ENCODE results near the gene PLXNA3. TPM values are rescaled to one million over a fixed set of nuclear protein-coding genes. Genes with fewer than 3 reads are reported as not detected.

PLXNA3 gene
- total and polyA plus RNA-seq, 8 donors = 2.3 to 296 (median 13.9) TPM

GRCh38 chrX:154441984-154442707, 15.9 kb upstream of the PLXNA3 start:
- DNase-seq = peak in 1 of 2 donors; percentile 57
- intact Hi-C loops (cut with DNase I; ENCODE audit: low total_unique reads) = no loop called here
- H3K9me3 ChIP-seq = no peaks in the 10 kb centered on the region
- H3K4me1 ChIP-seq = peaks cover 9 to 53% (median 33%) of the 10 kb centered on the region in 4 donors
- 73 to 80% (median 77%) methylated on average over 15 to 21 of the region's 21 CpGs for WGBS, 5 donors
- peak overlapping the region in 1 of 5 donors; percentile 34 for H3K27ac ChIP-seq
- H3K36me3 ChIP-seq = peaks cover 0 to 59% (median 40%) of the 10 kb centered on the region in 4 donors
- no peak overlapping the region for H3K4me3 ChIP-seq
- no peaks in the 10 kb centered on the region for H3K27me3 ChIP-seq
- TF ChIP-seq POLR2A (IDR thresholded peaks at IDR 0.05) (no peak), EP300 (IDR thresholded peaks at IDR 0.05) (no peak), POLR2AphosphoS5 (IDR thresholded peaks at IDR 0.05) (no peak)
- TF ChIP-seq, protein P1, sequence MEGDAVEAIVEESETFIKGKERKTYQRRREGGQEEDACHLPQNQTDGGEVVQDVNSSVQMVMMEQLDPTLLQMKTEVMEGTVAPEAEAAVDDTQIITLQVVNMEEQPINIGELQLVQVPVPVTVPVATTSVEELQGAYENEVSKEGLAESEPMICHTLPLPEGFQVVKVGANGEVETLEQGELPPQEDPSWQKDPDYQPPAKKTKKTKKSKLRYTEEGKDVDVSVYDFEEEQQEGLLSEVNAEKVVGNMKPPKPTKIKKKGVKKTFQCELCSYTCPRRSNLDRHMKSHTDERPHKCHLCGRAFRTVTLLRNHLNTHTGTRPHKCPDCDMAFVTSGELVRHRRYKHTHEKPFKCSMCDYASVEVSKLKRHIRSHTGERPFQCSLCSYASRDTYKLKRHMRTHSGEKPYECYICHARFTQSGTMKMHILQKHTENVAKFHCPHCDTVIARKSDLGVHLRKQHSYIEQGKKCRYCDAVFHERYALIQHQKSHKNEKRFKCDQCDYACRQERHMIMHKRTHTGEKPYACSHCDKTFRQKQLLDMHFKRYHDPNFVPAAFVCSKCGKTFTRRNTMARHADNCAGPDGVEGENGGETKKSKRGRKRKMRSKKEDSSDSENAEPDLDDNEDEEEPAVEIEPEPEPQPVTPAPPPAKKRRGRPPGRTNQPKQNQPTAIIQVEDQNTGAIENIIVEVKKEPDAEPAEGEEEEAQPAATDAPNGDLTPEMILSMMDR (IDR thresholded peaks at IDR 0.05) = no peak

- 10 to 45% (median 16%) methylated on average over 7 to 10 of the region's 10 CpGs for WGBS, 5 donors
- no peaks in the 10 kb centered on the region for H3K9me3 ChIP-seq
- intact Hi-C loops (cut with DNase I; ENCODE audit: low total_unique reads) = no loop called here
- no peak for DNase-seq
- TF ChIP-seq EP300 (IDR thresholded peaks at IDR 0.05) = no peak
- TF ChIP-seq, protein P1 (IDR thresholded peaks at IDR 0.05) = no peak
- TF ChIP-seq POLR2AphosphoS5 (IDR thresholded peaks at IDR 0.05) = no peak
- TF ChIP-seq POLR2A (IDR thresholded peaks at IDR 0.05) = no peak
- peak overlapping the region; percentile 47 to 91 (median 85) for H3K27ac ChIP-seq
- H3K36me3 ChIP-seq = peaks cover 2 to 71% (median 50%) of the 10 kb centered on the region in 4 donors
- no peaks in the 10 kb centered on the region for H3K27me3 ChIP-seq
- H3K4me3 ChIP-seq = peak overlapping the region; percentile 55 to 66 (median 59)
- H3K4me1 ChIP-seq = peaks cover 9 to 44% (median 24%) of the 10 kb centered on the region in 4 donors
These were observed 14.6 kb upstream of the PLXNA3 start for GRCh38 chrX:154443479-154443910.

DNA sequence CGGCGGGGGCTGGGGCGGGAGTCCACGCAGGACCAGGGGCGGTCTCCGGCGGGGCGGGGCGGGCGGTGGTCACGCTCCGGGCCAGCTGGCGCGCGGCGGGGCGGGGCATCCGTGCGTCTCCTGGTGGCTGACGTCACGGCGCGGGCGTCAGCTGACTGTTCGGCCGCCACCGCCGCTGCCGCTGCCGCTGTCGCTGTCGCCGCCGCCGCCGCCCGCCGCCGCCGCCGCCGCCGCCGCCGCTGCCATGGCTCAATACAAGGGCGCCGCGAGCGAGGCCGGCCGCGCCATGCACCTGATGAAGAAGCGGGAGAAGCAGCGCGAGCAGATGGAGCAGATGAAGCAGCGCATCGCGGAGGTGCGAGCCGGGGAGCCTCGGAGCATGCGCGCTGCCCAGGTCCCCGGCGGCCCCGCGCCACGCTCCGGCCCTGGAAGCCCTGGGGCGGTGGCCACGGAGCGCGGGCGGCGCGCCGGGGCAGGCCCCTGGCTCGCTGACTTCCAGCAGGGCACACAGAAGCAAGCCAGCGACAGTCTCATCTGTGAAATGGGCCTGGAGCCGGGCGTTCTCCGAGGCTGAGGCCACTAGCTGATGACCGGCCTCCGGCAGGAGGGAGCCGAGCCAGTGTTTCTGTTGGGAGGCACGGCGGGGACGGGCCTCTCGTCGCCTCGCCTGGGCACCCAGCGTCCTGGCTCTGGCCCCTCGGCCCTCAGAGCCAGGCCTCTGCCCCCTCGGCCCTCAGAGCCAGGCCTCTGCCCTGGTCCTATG, 13.9 kb upstream of the PLXNA3 start, which contains the start of gene FAM50A:
FAM50A (plus strand) TSS at position 150 of the 763 bp plus-strand sequence; CDS start at position 245, 95 bp downstream.
- TF ChIP-seq POLR2AphosphoS5 (IDR thresholded peaks at IDR 0.05) (no peak), POLR2A (IDR thresholded peaks at IDR 0.05) (no peak)
- Histone ChIP-seq H3K27ac (peak within 1 kb of the TSS; percentile 80 to 91 (median 89)), H3K4me1 (peaks cover 9 to 37% (median 19%) of the 10 kb centered on the region in 4 donors), H3K4me3 (peak within 1 kb of the TSS; percentile 55 to 66 (median 59)), H3K27me3 (no peaks in the 10 kb centered on the region), H3K36me3 (peaks cover 9 to 71% (median 57%) of the 10 kb centered on the region in 4 donors), H3K9me3 (no peaks in the 10 kb centered on the region)
- intact Hi-C loops (cut with DNase I; ENCODE audit: low total_unique reads) = no loop called here
- peak; percentile 82 to 92 for DNase-seq
- 1 to 37% (median 18%) methylated on average over 16 to 52 of the region's 94 CpGs; no CpG with 5 or more reads in 1 of the 5 donors for WGBS, 5 donors

- Histone ChIP-seq H3K27ac (peak overlapping the region in 4 of 5 donors; percentile 80 to 91 (median 88)), H3K36me3 (peaks cover 14 to 71% (median 59%) of the 10 kb centered on the region in 4 donors), H3K4me3 (peak overlapping the region; percentile 55 to 66 (median 59)), H3K4me1 (peaks cover 9 to 32% (median 19%) of the 10 kb centered on the region in 4 donors), H3K27me3 (no peaks in the 10 kb centered on the region), H3K9me3 (no peaks in the 10 kb centered on the region)
- no peak for DNase-seq
- TF ChIP-seq POLR2AphosphoS5 (IDR thresholded peaks at IDR 0.05) = no peak
- TF ChIP-seq POLR2A (IDR thresholded peaks at IDR 0.05) = no peak
- TF ChIP-seq, protein P1 (IDR thresholded peaks at IDR 0.05) = no peak
- no peak for TF ChIP-seq EP300 (IDR thresholded peaks at IDR 0.05)
- intact Hi-C loops (cut with DNase I; ENCODE audit: low total_unique reads) = no loop called here
- WGBS, 5 donors = 39 to 57% (median 46%) methylated on average over 13 of the region's 13 CpGs; no CpG with 5 or more reads in 2 of the 5 donors
These were observed 13.3 kb upstream of the PLXNA3 start for GRCh38 chrX:154444755-154445246.
